Embryonic facial prominence (tissue), 1 donor: ENCODE results near the gene TRABD2B.

Experiments used
- DNase-seq: peaks from one replicate; pipeline ENCODE4 v3.0.0-alpha.2; 2016; ENCODE audit errors: extremely low spot score

The TRABD2B gene

GRCh38 chr1:47774986-47775834, 222.0 kb downstream of the TRABD2B start:
- no peak for DNase-seq

GRCh38 chr1:47772960-47773682, 224.1 kb downstream of the TRABD2B start:
- DNase-seq, result no peak

GRCh38 chr1:47772281-47772680, 224.9 kb downstream of the TRABD2B start:
- no peak for DNase-seq

- DNase-seq, result no peak
Measured at GRCh38 chr1:47771751-47772150, 225.4 kb downstream of the TRABD2B start.

GRCh38 chr1:47769983-47770382, 227.2 kb downstream of the TRABD2B start:
- DNase-seq, result no peak

- DNase-seq, result no peak
Measured at GRCh38 chr1:47769295-47769694, 227.9 kb downstream of the TRABD2B start.

GRCh38 chr1:47767741-47768100, 229.5 kb downstream of the TRABD2B start:
- no peak for DNase-seq

GRCh38 chr1:47766832-47767740, 230.1 kb downstream of the TRABD2B start:
- DNase-seq, result no peak

- no peak for DNase-seq
Measured at GRCh38 chr1:47765742-47766485, 231.3 kb downstream of the TRABD2B start.

- DNase-seq, result no peak
Measured at GRCh38 chr1:47765236-47765635, 231.9 kb downstream of the TRABD2B start.

- no peak for DNase-seq
Measured at GRCh38 chr1:47764461-47765046, 232.6 kb downstream of the TRABD2B start.

- no peak for DNase-seq
Measured at GRCh38 chr1:47763591-47764171, 233.5 kb downstream of the TRABD2B start.

- DNase-seq, result no peak
Measured at GRCh38 chr1:47761974-47762373, 235.2 kb downstream of the TRABD2B start.

- no peak for DNase-seq
Measured at GRCh38 chr1:47761201-47761930, 235.8 kb downstream of the TRABD2B start.

GRCh38 chr1:47759936-47760629, 237.1 kb downstream of the TRABD2B start:
- DNase-seq, result no peak

GRCh38 chr1:47759251-47759935, 237.8 kb downstream of the TRABD2B start:
- DNase-seq, result no peak

- no peak for DNase-seq
Measured at GRCh38 chr1:47758341-47759250, 238.6 kb downstream of the TRABD2B start.
